Activated CD8-positive, alpha-beta memory T cell treated with anti-CD3 and anti-CD28 coated beads, Interleukin-2, amount 50 U/mL, for 48 hours (primary cell): ENCODE data around the gene C19orf25.
"Not testable (repeated sequence)": the region's sequence is repeated elsewhere in the genome, so short reads cannot be mapped to it uniquely, and the experiment has no call there.

Experiments used
- DNase-seq: peaks from one replicate; pipeline ENCODE4 v3.0.0-alpha.2; 2020

Gene C19orf25

GRCh38 chr19:1445185-1445931 lies 33.7 kb downstream of the C19orf25 start:
- peak; percentile 94 for DNase-seq

- DNase-seq = no peak
Measured at GRCh38 chr19:1441677-1442438, 37.2 kb downstream of the C19orf25 start.

GRCh38 chr19:1441022-1441426 lies 38.0 kb downstream of the C19orf25 start:
- DNase-seq = no peak

- no peak for DNase-seq
Measured at GRCh38 chr19:1440418-1440801, 38.6 kb downstream of the C19orf25 start.

- DNase-seq = not testable (repeated sequence)
Measured at GRCh38 chr19:1439525-1440417, 39.2 kb downstream of the C19orf25 start.

GRCh38 chr19:1438933-1439354 lies 40.1 kb downstream of the C19orf25 start:
- DNase-seq = no peak

GRCh38 chr19:1438035-1438932 lies 40.7 kb downstream of the C19orf25 start, which contains the start of gene RPS15:
Gene RPS15, plus strand, starts transcription at chr19:1438396. Its CDS starts 30 bp downstream, at chr19:1438426.
- DNase-seq = peak; percentile 98

- DNase-seq = no peak
Measured at GRCh38 chr19:1437609-1438008, 41.4 kb downstream of the C19orf25 start.

GRCh38 chr19:1435378-1435989 lies 43.5 kb downstream of the C19orf25 start:
- DNase-seq = no peak

- no peak for DNase-seq
Measured at GRCh38 chr19:1434577-1435060, 44.4 kb downstream of the C19orf25 start.

- DNase-seq = no peak
Measured at GRCh38 chr19:1434040-1434366, 45.0 kb downstream of the C19orf25 start.

- no peak for DNase-seq
Measured at GRCh38 chr19:1433119-1434039, 45.6 kb downstream of the C19orf25 start.

- DNase-seq = no peak
Measured at GRCh38 chr19:1432507-1432887, 46.5 kb downstream of the C19orf25 start.

GRCh38 chr19:1431759-1432506 lies 47.1 kb downstream of the C19orf25 start:
- DNase-seq = no peak

GRCh38 chr19:1430246-1430645 lies 48.8 kb downstream of the C19orf25 start:
- no peak for DNase-seq

- DNase-seq = no peak
Measured at GRCh38 chr19:1429750-1430149, 49.3 kb downstream of the C19orf25 start.

GRCh38 chr19:1428738-1429391 lies 50.1 kb downstream of the C19orf25 start:
- DNase-seq = no peak

GRCh38 chr19:1427221-1427920 lies 51.6 kb downstream of the C19orf25 start:
- DNase-seq = no peak
